H1 (cell line): Measurements from ENCODE around the gene SYT15. TPM values are rescaled to one million over a fixed set of nuclear protein-coding genes. Genes with fewer than 3 reads are reported as not detected.
A peak's percentile ranks its signal among the peaks of the same experiment; 100 is the strongest.

Source experiments
- CTCF ChIA-PET: fragments of 300-600 bp; sonication (Branson Sonifier 250); formaldehyde crosslinking; loops from one replicate; lab custom pipeline; 2021; ENCODE audit not compliant: partially characterized antibody; lab: Charles Lee
- POLR2A ChIA-PET: fragments of 300-600 bp; sonication (Branson Sonifier 250); formaldehyde crosslinking; loops from one replicate; lab custom pipeline; 2021; ENCODE audit warnings: inconsistent platforms; ENCODE audit not compliant: partially characterized antibody; lab: Charles Lee
- DNase-seq, 2 experiments: peaks; one replicate each; pipeline versions ENCODE4 v3.0.0 to v3.0.0-alpha.2; 2010 to 2022; ENCODE audit warnings: low spot score in 2 of 2, low read depth in 1 of 2, mixed read lengths in 1 of 2
- FAIRE-seq: peaks from 2 replicates; lab custom pipeline; 2011; peaks lifted over from hg19 to GRCh38; lab: Jason Lieb, UNC
- H2AFZ ChIP-seq: 2 replicates; pipeline ENCODE4 v1.8.1; 2012; ENCODE audit warnings: low read length, inconsistent platforms
- H2AK5ac ChIP-seq: 2 replicates; pipeline ENCODE4 v1.6.1; 2013; ENCODE audit warnings: low read depth, low read length
- H2BK120ac ChIP-seq: replicated peaks from 2 replicates; pipeline ENCODE3; 2013; ENCODE audit warnings: low read depth, low read length, inconsistent platforms
- H2BK12ac ChIP-seq: 2 replicates; pipeline ENCODE4 v1.6.1; 2013; ENCODE audit warnings: low read depth, low read length
- H2BK15ac ChIP-seq: 2 replicates; pipeline ENCODE4 v1.6.1; 2013; ENCODE audit warnings: low read length
- H2BK20ac ChIP-seq: 2 replicates; pipeline ENCODE4 v1.6.1; 2013; ENCODE audit warnings: low read length
- H2BK5ac ChIP-seq: 2 replicates; pipeline ENCODE4 v1.6.1; 2013; ENCODE audit warnings: low read depth, low read length
- H3K14ac ChIP-seq: 2 replicates; pipeline ENCODE4 v1.6.1; 2013; ENCODE audit warnings: inconsistent platforms; ENCODE audit not compliant: insufficient read length
- H3K18ac ChIP-seq: 2 replicates; pipeline ENCODE4 v1.6.1; 2013; ENCODE audit warnings: low read length; ENCODE audit errors: extremely low read depth
- H3K23ac ChIP-seq: 2 replicates; pipeline ENCODE4 v1.6.1; 2013; ENCODE audit warnings: inconsistent platforms; ENCODE audit not compliant: insufficient read length
- H3K23me2 ChIP-seq: 2 replicates; pipeline ENCODE4 v1.6.1; 2013; ENCODE audit warnings: low read depth, low read length
- H3K27ac ChIP-seq: 2 replicates; pipeline ENCODE4 v1.6.1; 2011; ENCODE audit warnings: low read depth, low read length, inconsistent platforms
- H3K27me3 ChIP-seq, 4 experiments: replicated peaks in 1 of 4; 1 replicate in 1 of 4; 2 replicates in 3 of 4; pipeline versions ENCODE4 v1.6.1 to v1.8.1; 2011 to 2013; ENCODE audit warnings: low read length in 3 of 4, mild to moderate bottlenecking in 3 of 4, inconsistent platforms in 2 of 4, mixed read lengths in 2 of 4, moderate library complexity in 1 of 4; ENCODE audit not compliant: control insufficient read depth in 3 of 4, insufficient read depth in 3 of 4; ENCODE audit errors: extremely low read depth in 1 of 4
- H3K36me3 ChIP-seq, 4 experiments: 2 replicates each; pipeline versions ENCODE4 v1.6.1 to v1.8.1; 2011 to 2013; ENCODE audit warnings: mild to moderate bottlenecking in 4 of 4, low read length in 3 of 4, moderate library complexity in 2 of 4, control low read depth in 1 of 4, inconsistent platforms in 1 of 4; ENCODE audit not compliant: insufficient read depth in 4 of 4, control insufficient read depth in 2 of 4
- H3K4ac ChIP-seq: replicated peaks from 2 replicates; pipeline ENCODE3; 2013; ENCODE audit warnings: low read length, low read depth, mixed read lengths, inconsistent platforms; ENCODE audit not compliant: insufficient read length
- H3K4me1 ChIP-seq, 4 experiments: replicated peaks in 1 of 4; 1 replicate in 1 of 4; 2 replicates in 3 of 4; pipeline versions ENCODE4 v1.6.1 to v1.8.1; 2011 to 2013; ENCODE audit warnings: low read length in 3 of 4, inconsistent platforms in 2 of 4, mixed read lengths in 1 of 4; ENCODE audit not compliant: insufficient read depth in 4 of 4, control insufficient read depth in 3 of 4
- H3K4me2 ChIP-seq, 2 experiments: 2 replicates each; pipeline versions ENCODE4 v1.6.1 to v1.8.1; 2011 to 2013; ENCODE audit warnings: low read depth in 2 of 2, low read length in 2 of 2, control low read depth in 1 of 2, inconsistent platforms in 1 of 2, mild to moderate bottlenecking in 1 of 2; ENCODE audit not compliant: insufficient read depth in 1 of 2
- H3K4me3 ChIP-seq, 4 experiments: fragments of 200-600, 300-600 bp in 1 of 4; sonication (generic), shearing (Covaris generic), sonication (Bioruptor Twin) in 1 of 4; 2 replicates each; pipeline versions ENCODE4 v1.5.1 to v1.8.1; 2011 to 2016; ENCODE audit warnings: low read length in 4 of 4, low read depth in 3 of 4, control low read depth in 2 of 4, inconsistent platforms in 2 of 4, mild to moderate bottlenecking in 2 of 4, mixed read lengths in 1 of 4, moderate library complexity in 1 of 4; ENCODE audit not compliant: insufficient read depth in 2 of 4; ENCODE audit errors: extremely low read depth in 1 of 4
- H3K56ac ChIP-seq: replicated peaks from 2 replicates; pipeline ENCODE3; 2013; ENCODE audit warnings: low read depth, mild to moderate bottlenecking, mixed read lengths, low read length, inconsistent platforms; ENCODE audit not compliant: insufficient read length
- H3K79me1 ChIP-seq: 2 replicates; pipeline ENCODE4 v1.6.1; 2013; ENCODE audit warnings: low read depth, low read length, control low read depth
- H3K79me2 ChIP-seq, 2 experiments: 2 replicates each; pipeline versions ENCODE4 v1.6.1 to v1.8.1; 2012 to 2013; ENCODE audit warnings: low read length in 2 of 2, mild to moderate bottlenecking in 2 of 2, inconsistent platforms in 1 of 2; ENCODE audit not compliant: insufficient read depth in 2 of 2, control insufficient read depth in 1 of 2
- H3K9ac ChIP-seq, 4 experiments: replicated peaks in 1 of 4; 1 replicate in 1 of 4; 2 replicates in 3 of 4; pipeline versions ENCODE4 v1.6.1 to v1.8.1; 2011 to 2013; ENCODE audit warnings: low read depth in 3 of 4, low read length in 3 of 4, control low read depth in 2 of 4, mild to moderate bottlenecking in 2 of 4, moderate library complexity in 2 of 4, inconsistent platforms in 1 of 4; ENCODE audit errors: extremely low read depth in 1 of 4
- H3K9me3 ChIP-seq, 2 experiments: 2 replicates each; pipeline versions ENCODE4 v1.6.1 to v1.8.1; 2012 to 2013; ENCODE audit warnings: mild to moderate bottlenecking in 2 of 2, moderate library complexity in 2 of 2, control low read depth in 1 of 2, inconsistent platforms in 1 of 2, low read depth in 1 of 2, low read length in 1 of 2, mixed read lengths in 1 of 2; ENCODE audit not compliant: insufficient read depth in 2 of 2
- H4K20me1 ChIP-seq, 2 experiments: replicated peaks in 1 of 2; 2 replicates each; pipeline versions ENCODE3 to v1.8.1; 2011 to 2013; ENCODE audit warnings: inconsistent platforms in 2 of 2, low read length in 2 of 2, mild to moderate bottlenecking in 1 of 2; ENCODE audit not compliant: insufficient read depth in 2 of 2, control insufficient read depth in 1 of 2
- H4K5ac ChIP-seq: 2 replicates; pipeline ENCODE4 v1.6.1; 2013; ENCODE audit warnings: low read length, low read depth, mixed read lengths, inconsistent platforms; ENCODE audit not compliant: insufficient read length
- H4K8ac ChIP-seq: 2 replicates; pipeline ENCODE4 v1.8.0; 2013; ENCODE audit warnings: mild to moderate bottlenecking, moderate library complexity, low read length, inconsistent platforms; ENCODE audit not compliant: insufficient read depth; ENCODE audit errors: extremely low read depth
- H4K91ac ChIP-seq: replicated peaks from 2 replicates; pipeline ENCODE3; 2013; ENCODE audit warnings: low read length, mixed read lengths, inconsistent platforms; ENCODE audit not compliant: insufficient read length
- EZH2 ChIP-seq: fragments of 200-600 bp; sonication (generic); IDR thresholded peaks from 2 replicates; pipeline ENCODE4 v1.7.1; 2012; ENCODE audit warnings: low read depth, mild to moderate bottlenecking, moderate library complexity, low read length, inconsistent platforms; ENCODE audit not compliant: severe bottlenecking
- FOSL1 ChIP-seq: IDR thresholded peaks from 2 replicates; pipeline ENCODE4 v1.6.1; 2011; ENCODE audit warnings: mild to moderate bottlenecking, low read depth, low read length, moderate library complexity; ENCODE audit not compliant: insufficient read depth
- JUND ChIP-seq: IDR thresholded peaks from 2 replicates; pipeline ENCODE4 v1.6.1; 2011; ENCODE audit warnings: mild to moderate bottlenecking, improper control_type of control experiment, low read length
- MAFK ChIP-seq: IDR thresholded peaks from 2 replicates; pipeline ENCODE4 v1.6.1; 2012; ENCODE audit warnings: low read depth, mild to moderate bottlenecking, improper control_type of control experiment, low read length
- RFX5 ChIP-seq: IDR thresholded peaks from 2 replicates; pipeline ENCODE4 v1.6.1; 2011; ENCODE audit warnings: low read depth, low read length, improper control_type of control experiment, borderline replicate concordance
- SAP30 ChIP-seq: fragments of 300-600 bp; sonication (generic); IDR thresholded peaks from 2 replicates; pipeline ENCODE4 v1.7.1; 2012; ENCODE audit warnings: low read length, moderate library complexity, mild to moderate bottlenecking, inconsistent platforms; ENCODE audit not compliant: insufficient read depth, insufficient replicate concordance
- TEAD4 ChIP-seq: IDR thresholded peaks from 2 replicates; pipeline ENCODE4 v1.6.1; 2012; ENCODE audit warnings: low read depth, low read length, inconsistent platforms, mixed read lengths
- WGBS, 2 experiments: shearing (Covaris generic) in 1 of 2; methylation state at CpG; one replicate each; pipeline versions ENCODE4 v1.1.6 to v1.1.7; 2013 to 2015; ENCODE audit warnings: low lambda C conversion rate in 2 of 2, mixed read lengths in 2 of 2, inconsistent platforms in 1 of 2, low coverage in 1 of 2, missing lambda C conversion rate in 1 of 2; ENCODE audit not compliant: insufficient replicate concordance in 2 of 2, insufficient coverage in 1 of 2, insufficient read length in 1 of 2; ENCODE audit errors: extremely low coverage in 1 of 2, missing lambda C conversion rate in 1 of 2; 5-methylcytosine and 5-hydroxymethylcytosine counted together
- polyA plus RNA-seq, 7 experiments: library from polyadenylated mRNA; depleted of rRNA in 3 of 7; stranded (reverse) in 5 of 7; unstranded in 2 of 7; fragments of >200 nt in 5 of 7; fragments of 200-250 nt in 2 of 7; gene quantifications; 1 replicate in 5 of 7; 2 replicates in 1 of 7; 4 replicates in 1 of 7; pipeline versions ENCODE4 v1.2.1 to v1.2.3, GENCODE V29; 2011 to 2013; ENCODE audit warnings: missing spikeins in 2 of 7, mixed read lengths in 2 of 7
- total RNA-seq: library from RNA; stranded (reverse); fragmentation: NEBNext Ultra II Directional; extraction: Animal tissue kit (Norgen Biotek cat#: 25700); gene quantifications from 2 replicates; pipeline ENCODE4 v1.2.1, GENCODE V29; 2021
- TF ChIP-seq, protein P1 (sequence below): IDR thresholded peaks from 2 replicates; pipeline ENCODE4 v1.6.1; 2012; ENCODE audit warnings: inconsistent platforms
- TF ChIP-seq, protein P2 (sequence below): IDR thresholded peaks from 2 replicates; pipeline ENCODE4 v1.6.1; 2012; ENCODE audit warnings: inconsistent platforms
- TF ChIP-seq, protein P3 (sequence below), 3 experiments: IDR thresholded peaks; 1 replicate in 2 of 3; 2 replicates in 1 of 3; pipeline versions ENCODE4 v1.5.1 to v1.6.1; 2011; ENCODE audit warnings: low read length in 3 of 3, mild to moderate bottlenecking in 3 of 3, inconsistent platforms in 2 of 3, low read depth in 1 of 3, moderate library complexity in 1 of 3; ENCODE audit not compliant: insufficient read depth in 1 of 3; ENCODE audit errors: control extremely low read depth in 1 of 3

SYT15 gene
- total and polyA plus RNA-seq, 2 of the 8 experiments (the other 6 are each of a cell fraction or from before 2014, with no cell fraction given): 0.39 to 0.61 TPM

DNA sequence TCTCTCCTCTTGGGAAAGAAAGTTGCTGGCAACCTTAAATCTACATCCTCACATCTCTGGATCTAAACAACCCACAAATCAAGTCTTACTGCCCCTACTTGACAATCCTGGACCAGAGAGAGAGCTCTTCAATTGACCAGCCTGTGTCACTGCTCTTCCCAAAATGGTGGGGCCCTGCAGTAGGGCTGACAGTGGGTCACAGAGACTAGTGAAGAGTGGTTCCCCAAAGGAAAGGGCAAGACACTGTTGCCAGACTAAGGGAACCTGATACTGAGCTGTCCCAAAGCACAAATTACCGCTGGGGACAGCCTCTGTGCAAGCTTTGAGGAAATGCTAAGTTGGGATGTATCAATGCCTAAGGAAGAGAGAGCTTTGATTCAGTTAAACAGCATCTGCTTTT is 18.0 kb upstream of the SYT15 start:
- no peak overlapping the region for H2BK20ac ChIP-seq
- H3K27me3 ChIP-seq: peaks cover 0 to 18% (median 10%) of the 10 kb centered on the region in 4 experiments; a peak in 4 of 7 replicates
- H2BK12ac ChIP-seq: no peak overlapping the region
- CTCF ChIA-PET: interaction anchor here (0.7 to 2.5 kb wide), 6 partner anchors 9 to 332 kb away, joined by 3 to 20 read pairs (median 4); no protein-coding TSS in a partner anchor
- no peak overlapping the region for H2BK5ac ChIP-seq
- no peaks in the 10 kb centered on the region for H3K9me3 ChIP-seq
- H2BK120ac ChIP-seq: no peak overlapping the region
- H4K8ac ChIP-seq: no peak overlapping the region
- H3K23ac ChIP-seq: no peak overlapping the region
- no peak overlapping the region for H3K14ac ChIP-seq
- peaks cover 0 to 8% (median 6%) of the 10 kb centered on the region in 4 experiments; a peak in 5 of 7 replicates for H3K4me1 ChIP-seq
- H3K4me2 ChIP-seq: no peak overlapping the region
- no peak overlapping the region for H3K56ac ChIP-seq
- H4K5ac ChIP-seq: no peak overlapping the region
- no peak overlapping the region for H3K4me3 ChIP-seq
- H3K4ac ChIP-seq: no peak overlapping the region
- no peak overlapping the region for H3K18ac ChIP-seq
- 89% methylated on average over 1 of the region's 1 CpG; no CpG with 5 or more reads in 1 of the 2 experiments for WGBS, 2 experiments
- no peaks in the 10 kb centered on the region for H3K36me3 ChIP-seq
- no peak overlapping the region for H2AFZ ChIP-seq
- no peak overlapping the region for H3K9ac ChIP-seq
- DNase-seq (peak in 1 of 2 experiments; percentile 41), FAIRE-seq (no peak)
- no peak overlapping the region for H4K91ac ChIP-seq
- H3K79me2 ChIP-seq: no peaks in the 10 kb centered on the region
- no peaks in the 10 kb centered on the region for H3K79me1 ChIP-seq
- no peak overlapping the region for H2BK15ac ChIP-seq
- POLR2A ChIA-PET: interaction anchor here (1.0 kb wide), 1 partner anchor 12 kb away, joined by 3 read pairs; no protein-coding TSS in a partner anchor
- peaks cover 8% of the 10 kb centered on the region; the same call in 1 of the 2 replicates for H3K23me2 ChIP-seq
- no peak overlapping the region for H3K27ac ChIP-seq
- H4K20me1 ChIP-seq: peaks cover 0 to 2% of the 10 kb centered on the region in 2 experiments
- H2AK5ac ChIP-seq: no peak overlapping the region
- no peak for TF ChIP-seq EZH2
- TF ChIP-seq JUND: no peak
- no peak for TF ChIP-seq SAP30
- no peak for TF ChIP-seq FOSL1
- TF ChIP-seq, protein P1, sequence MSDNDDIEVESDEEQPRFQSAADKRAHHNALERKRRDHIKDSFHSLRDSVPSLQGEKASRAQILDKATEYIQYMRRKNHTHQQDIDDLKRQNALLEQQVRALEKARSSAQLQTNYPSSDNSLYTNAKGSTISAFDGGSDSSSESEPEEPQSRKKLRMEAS: no peak
- no peak for TF ChIP-seq RFX5
- TF ChIP-seq, protein P2, sequence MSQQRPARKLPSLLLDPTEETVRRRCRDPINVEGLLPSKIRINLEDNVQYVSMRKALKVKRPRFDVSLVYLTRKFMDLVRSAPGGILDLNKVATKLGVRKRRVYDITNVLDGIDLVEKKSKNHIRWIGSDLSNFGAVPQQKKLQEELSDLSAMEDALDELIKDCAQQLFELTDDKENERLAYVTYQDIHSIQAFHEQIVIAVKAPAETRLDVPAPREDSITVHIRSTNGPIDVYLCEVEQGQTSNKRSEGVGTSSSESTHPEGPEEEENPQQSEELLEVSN: no peak
- no peak for TF ChIP-seq TEAD4
- no peak for TF ChIP-seq MAFK
- TF ChIP-seq, protein P3, sequence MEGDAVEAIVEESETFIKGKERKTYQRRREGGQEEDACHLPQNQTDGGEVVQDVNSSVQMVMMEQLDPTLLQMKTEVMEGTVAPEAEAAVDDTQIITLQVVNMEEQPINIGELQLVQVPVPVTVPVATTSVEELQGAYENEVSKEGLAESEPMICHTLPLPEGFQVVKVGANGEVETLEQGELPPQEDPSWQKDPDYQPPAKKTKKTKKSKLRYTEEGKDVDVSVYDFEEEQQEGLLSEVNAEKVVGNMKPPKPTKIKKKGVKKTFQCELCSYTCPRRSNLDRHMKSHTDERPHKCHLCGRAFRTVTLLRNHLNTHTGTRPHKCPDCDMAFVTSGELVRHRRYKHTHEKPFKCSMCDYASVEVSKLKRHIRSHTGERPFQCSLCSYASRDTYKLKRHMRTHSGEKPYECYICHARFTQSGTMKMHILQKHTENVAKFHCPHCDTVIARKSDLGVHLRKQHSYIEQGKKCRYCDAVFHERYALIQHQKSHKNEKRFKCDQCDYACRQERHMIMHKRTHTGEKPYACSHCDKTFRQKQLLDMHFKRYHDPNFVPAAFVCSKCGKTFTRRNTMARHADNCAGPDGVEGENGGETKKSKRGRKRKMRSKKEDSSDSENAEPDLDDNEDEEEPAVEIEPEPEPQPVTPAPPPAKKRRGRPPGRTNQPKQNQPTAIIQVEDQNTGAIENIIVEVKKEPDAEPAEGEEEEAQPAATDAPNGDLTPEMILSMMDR (IDR thresholded peaks at IDR 0.05; ENCODE audit: control extremely low read depth in 1 of 3, insufficient read depth in 1 of 3, low read depth in 1 of 3, low read length in 3 of 3): no peak
